RWPE1 (cell line): ENCODE results near the gene DDX5.
"Not testable (repeated sequence)": the region's sequence is repeated elsewhere in the genome, so short reads cannot be mapped to it uniquely, and the experiment has no call there.

Source experiments
- CTCF ChIA-PET: fragments of 350-600 bp; sonication (Branson Sonifier 250); formaldehyde crosslinking; extraction: SDS; loops from one replicate; lab custom pipeline; 2021; lab: Yijun Ruan, JAX
- POLR2A ChIA-PET: fragments of 400-600 bp; formaldehyde crosslinking; extraction: SDS; loops from one replicate; lab custom pipeline; 2020; ENCODE audit warnings: antibody characterized with exemption; ENCODE audit not compliant: low non-redundant PET; lab: Yijun Ruan, JAX
- DNase-seq: peaks from one replicate; pipeline ENCODE4 v3.0.0; 2012; ENCODE audit warnings: low spot score
- H3K27ac ChIP-seq: fragments of 450-650 bp; 2 replicates; pipeline ENCODE4 v1.5.1; 2017
- TF ChIP-seq, protein P1 (sequence below): fragments of 450-650 bp; conservative IDR thresholded peaks from 2 replicates; pipeline ENCODE4 v1.5.1; 2017; ENCODE audit warnings: low read depth, mild to moderate bottlenecking

The DDX5 gene

DNA sequence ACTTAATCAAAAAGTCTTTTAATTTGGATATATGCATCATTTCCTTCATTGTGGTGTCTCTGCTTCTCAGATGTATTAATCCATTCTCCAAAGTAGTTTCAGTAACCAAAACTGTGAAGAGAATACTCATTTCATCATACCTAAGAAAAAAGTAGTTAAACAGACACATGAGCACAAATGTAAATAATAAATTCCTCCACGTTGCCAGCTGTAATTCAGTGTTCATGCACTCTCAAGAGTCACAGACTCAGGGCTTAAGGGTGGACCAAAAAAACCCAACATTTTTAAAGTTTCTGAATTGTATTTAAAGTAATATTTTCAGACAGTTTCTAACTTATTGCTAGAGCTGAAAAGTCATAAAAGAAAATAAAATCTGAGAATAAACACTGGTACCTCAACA is 28.2 kb downstream of the DDX5 start:
- CTCF ChIA-PET, result interaction anchor here (0.6 kb wide), 1 partner anchor 58 kb away, joined by 3 read pairs; no protein-coding TSS in a partner anchor
- H3K27ac ChIP-seq, result no peak overlapping the region
- DNase-seq, result no peak
- POLR2A ChIA-PET, result no interaction called here
- TF ChIP-seq, protein P1, sequence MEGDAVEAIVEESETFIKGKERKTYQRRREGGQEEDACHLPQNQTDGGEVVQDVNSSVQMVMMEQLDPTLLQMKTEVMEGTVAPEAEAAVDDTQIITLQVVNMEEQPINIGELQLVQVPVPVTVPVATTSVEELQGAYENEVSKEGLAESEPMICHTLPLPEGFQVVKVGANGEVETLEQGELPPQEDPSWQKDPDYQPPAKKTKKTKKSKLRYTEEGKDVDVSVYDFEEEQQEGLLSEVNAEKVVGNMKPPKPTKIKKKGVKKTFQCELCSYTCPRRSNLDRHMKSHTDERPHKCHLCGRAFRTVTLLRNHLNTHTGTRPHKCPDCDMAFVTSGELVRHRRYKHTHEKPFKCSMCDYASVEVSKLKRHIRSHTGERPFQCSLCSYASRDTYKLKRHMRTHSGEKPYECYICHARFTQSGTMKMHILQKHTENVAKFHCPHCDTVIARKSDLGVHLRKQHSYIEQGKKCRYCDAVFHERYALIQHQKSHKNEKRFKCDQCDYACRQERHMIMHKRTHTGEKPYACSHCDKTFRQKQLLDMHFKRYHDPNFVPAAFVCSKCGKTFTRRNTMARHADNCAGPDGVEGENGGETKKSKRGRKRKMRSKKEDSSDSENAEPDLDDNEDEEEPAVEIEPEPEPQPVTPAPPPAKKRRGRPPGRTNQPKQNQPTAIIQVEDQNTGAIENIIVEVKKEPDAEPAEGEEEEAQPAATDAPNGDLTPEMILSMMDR, result no peak

GRCh38 chr17:64472564-64472963 is 33.5 kb downstream of the DDX5 start:
- ChIA-PET CTCF (no interaction called here), POLR2A (no interaction called here)
- TF ChIP-seq, protein P1, result no peak
- H3K27ac ChIP-seq, result no peak overlapping the region
- DNase-seq, result no peak

- CTCF ChIA-PET, result interaction anchor here (0.9 kb wide), 1 partner anchor 51 kb away, joined by 3 read pairs; no protein-coding TSS in a partner anchor
- no peak for DNase-seq
- TF ChIP-seq, protein P1, result no peak
- H3K27ac ChIP-seq, result no peak overlapping the region
- POLR2A ChIA-PET, result no interaction called here
These were observed 34.6 kb downstream of the DDX5 start for GRCh38 chr17:64471440-64471839.

DNA sequence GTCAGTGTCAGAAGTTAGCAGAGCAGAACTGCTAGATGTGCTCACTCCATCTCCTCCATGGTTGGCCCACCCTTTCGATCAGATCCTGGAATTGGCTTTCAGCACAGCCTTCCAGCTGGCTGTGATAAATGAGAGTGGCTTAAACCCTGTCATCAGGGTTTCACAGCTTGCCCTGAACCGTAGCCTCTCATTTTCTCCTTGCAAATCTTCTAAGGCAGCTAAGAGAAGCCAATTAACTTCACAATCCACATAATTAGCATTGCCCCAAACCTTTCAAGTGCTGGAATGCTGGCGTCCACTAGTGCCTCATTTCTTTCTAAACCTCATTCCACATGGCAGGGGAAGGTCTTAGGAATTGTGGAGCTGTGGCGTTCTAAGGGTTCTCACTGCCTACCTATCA is 35.5 kb downstream of the DDX5 start:
- no peak for DNase-seq
- CTCF ChIA-PET, result interaction anchor here (0.5 to 0.7 kb wide), 2 partner anchors 26 to 559 kb away, joined by 3 read pairs; partner anchors contain the start of gene POLG2
- H3K27ac ChIP-seq, result no peak overlapping the region
- POLR2A ChIA-PET, result no interaction called here
- TF ChIP-seq, protein P1, result no peak

DNA sequence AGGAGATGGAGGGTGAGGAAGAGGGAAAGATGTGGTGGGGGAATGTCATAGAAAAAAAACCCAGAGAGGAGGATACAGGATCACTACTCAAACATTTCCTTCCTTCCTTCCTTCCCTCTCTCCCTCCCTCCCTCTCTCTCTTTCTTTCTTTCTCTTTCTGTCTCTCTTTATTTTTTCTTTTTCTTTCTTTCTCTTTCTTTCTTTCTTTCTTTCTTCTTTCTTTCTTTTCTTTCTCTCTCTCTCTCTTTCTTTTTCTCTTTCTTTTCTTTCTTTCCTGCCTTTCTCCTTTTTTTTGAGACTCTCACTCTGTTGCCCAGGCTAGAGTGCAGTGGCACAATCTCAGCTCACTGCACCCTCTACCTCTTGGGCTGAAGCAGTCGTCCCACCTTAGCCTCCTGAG is 39.3 kb downstream of the DDX5 start:
- DNase-seq, result not testable (repeated sequence)
- ChIA-PET POLR2A (interaction anchor here (0.6 kb wide), 1 partner anchor 66 kb away, joined by 3 read pairs; no protein-coding TSS in a partner anchor), CTCF (interaction anchor here (0.6 kb wide), 1 partner anchor 153 kb away, joined by 4 read pairs; no protein-coding TSS in a partner anchor)

DNA sequence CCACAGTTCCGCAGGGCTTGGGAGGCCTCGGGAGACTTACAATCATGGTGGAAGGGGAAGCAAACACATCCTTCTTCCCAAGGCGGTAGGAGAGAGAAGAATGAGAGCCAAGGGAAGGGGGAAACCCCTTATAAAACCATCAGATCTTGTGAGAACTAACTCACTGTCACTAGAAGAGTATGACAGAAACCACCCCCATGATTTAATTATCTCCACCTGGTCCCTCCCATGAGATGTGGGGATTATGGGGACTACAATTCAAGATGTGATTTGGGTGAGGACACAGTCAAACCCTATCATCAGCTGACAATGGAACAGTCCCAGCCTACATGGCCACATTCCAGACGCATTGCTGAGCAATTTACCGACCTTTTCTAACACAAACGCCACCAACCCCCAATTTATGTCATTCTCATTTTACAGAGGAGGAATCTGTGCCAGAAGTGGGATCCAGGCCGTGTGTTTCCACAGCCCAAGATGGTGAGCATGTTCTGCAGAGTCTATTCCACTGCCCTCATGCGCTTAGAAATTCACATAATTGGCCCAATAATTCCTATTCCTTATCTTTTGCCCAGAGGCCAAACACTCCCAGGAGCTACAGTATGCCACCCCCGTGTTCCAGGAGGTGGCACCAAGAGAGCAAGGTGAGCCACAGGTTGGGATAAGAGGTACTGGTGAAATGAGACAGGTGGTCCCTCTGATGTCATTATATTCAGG is 39.9 kb downstream of the DDX5 start:
- no peak overlapping the region for H3K27ac ChIP-seq
- TF ChIP-seq, protein P1, result no peak
- no peak for DNase-seq
- CTCF ChIA-PET, result no interaction called here
- POLR2A ChIA-PET, result no interaction called here

More for the DNA sequence above, 39.3 kb downstream of the DDX5 start:
- not testable (repeated sequence) for H3K27ac ChIP-seq

DNA sequence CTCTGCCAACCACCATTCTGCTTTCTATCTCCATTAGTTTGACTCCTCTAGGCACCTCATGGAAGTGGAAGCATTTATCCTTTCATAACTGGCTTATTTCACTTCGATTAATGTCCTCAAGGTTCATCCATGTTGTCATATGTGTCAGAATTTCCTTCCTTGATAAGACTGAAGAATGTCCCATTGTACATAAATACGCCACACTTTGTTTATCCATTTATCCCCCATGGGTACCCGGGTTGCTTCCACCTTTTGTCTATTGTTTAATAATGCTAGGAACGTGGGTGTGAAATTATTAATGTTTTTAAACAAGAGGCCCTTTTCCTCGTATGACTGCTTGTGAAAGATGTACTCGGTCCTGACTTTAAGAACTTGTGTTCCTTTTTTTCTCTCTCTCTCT is 44.3 kb downstream of the DDX5 start:
- CTCF ChIA-PET, result no interaction called here
- H3K27ac ChIP-seq, result no peak overlapping the region
- POLR2A ChIA-PET, result no interaction called here
- DNase-seq, result no peak
- TF ChIP-seq, protein P1, result no peak
